Right lobe of liver (tissue), 4 donors: Measurements from ENCODE around the gene CD101.

ENCODE experiments used
- CTCF ChIP-seq, 4 donors: fragments of 200-600 bp in 3 of 4; fragments of 450-650 bp in 1 of 4; IDR thresholded peaks; one replicate each; pipeline versions ENCODE4 v1.5.1 to v1.8.0; 2016 to 2022; ENCODE audit warnings: antibody characterized with exemption in 4 of 4, mild to moderate bottlenecking in 2 of 4
- POLR2A ChIP-seq: fragments of 450-650 bp; IDR thresholded peaks from one replicate; pipeline ENCODE4 v1.6.1; 2017; ENCODE audit warnings: antibody characterized with exemption, mild to moderate bottlenecking
- donor health status: DM: no; HTN: no; CAD: no.
- donor health status: DM: no; HTN: no; CAD: no.
- donor health status: DM: no; HTN: yes; CAD: no.

- TF ChIP-seq CTCF (IDR thresholded peaks at IDR 0.05) (no peak), POLR2A (no peak)
These were observed 7.6 kb downstream of the CD101 start for GRCh38 chr1:117009132-117009531.
